Stomach (tissue), 9 donors: ENCODE measurements around the gene RLF. TPM values are rescaled to one million over a fixed set of nuclear protein-coding genes. Genes with fewer than 3 reads are reported as not detected.

Experiments
- DNase-seq, 2 donors: peaks; one replicate each; pipeline versions ENCODE4 v3.0.0 to v3.0.0-alpha.2; 2013 to 2019
- H3K27ac ChIP-seq, 5 donors: fragments of 200-600 bp in 4 of 5; sonication (generic) in 4 of 5; one replicate each; pipeline ENCODE4 v1.5.1; 2013 to 2019; ENCODE audit warnings: mild to moderate bottlenecking in 1 of 5, moderate library complexity in 1 of 5
- H3K27me3 ChIP-seq, 3 donors: fragments of 200-600 bp; sonication (generic); one replicate each; pipeline ENCODE4 v1.5.1; 2017 to 2019; ENCODE audit warnings: mixed run types in 1 of 3
- H3K36me3 ChIP-seq, 4 donors: fragments of 200-600 bp; sonication (generic); 1 replicate in 3 of 4; 2 replicates in 1 of 4; pipeline ENCODE4 v1.5.1; 2016 to 2019
- H3K4me1 ChIP-seq, 4 donors: fragments of 200-600 bp; sonication (generic); one replicate each; pipeline ENCODE4 v1.5.1; 2016 to 2019
- H3K4me3 ChIP-seq, 4 donors: fragments of 200-600 bp; sonication (generic) in 3 of 4; one replicate each; pipeline ENCODE4 v1.5.1; 2016 to 2019; ENCODE audit warnings: mild to moderate bottlenecking in 1 of 4
- H3K9me3 ChIP-seq, 4 donors: fragments of 200-600 bp; sonication (generic); one replicate each; pipeline ENCODE4 v1.5.1; 2016 to 2019
- EP300 ChIP-seq: sonication (generic); formaldehyde crosslinking; IDR thresholded peaks from one replicate; pipeline ENCODE4 v1.6.1; 2017; ENCODE audit warnings: antibody characterized with exemption
- POLR2A ChIP-seq, 4 donors: fragments of 450-650 bp; IDR thresholded peaks; one replicate each; pipeline ENCODE4 v1.6.1; 2016; ENCODE audit warnings: antibody characterized with exemption in 4 of 4, control low read depth in 2 of 4, mild to moderate bottlenecking in 1 of 4, moderate library complexity in 1 of 4
- POLR2AphosphoS5 ChIP-seq, 3 donors: sonication (generic); formaldehyde crosslinking; IDR thresholded peaks; one replicate each; pipeline ENCODE4 v1.6.1; 2016; ENCODE audit warnings: antibody characterized with exemption in 3 of 3
- WGBS, 5 donors: extraction: QIAGEN DNeasy Blood & Tissue Kit in 3 of 5; methylation state at CpG; one replicate each; pipeline versions ENCODE4 v1.1.5 to v1.1.7; 2013 to 2018; 5-methylcytosine and 5-hydroxymethylcytosine counted together
- intact Hi-C: fragments of 100-400 bp; cut with DNase I; formaldehyde crosslinking; loops from one replicate; pipeline ENCODE4 v1.15.1; 2023; ENCODE audit warnings: low total_unique reads
- polyA plus RNA-seq, 3 donors: library from polyadenylated mRNA; stranded (reverse); fragments of 200-250 nt; gene quantifications; one replicate each; pipeline ENCODE4 v1.2.3, GENCODE V29; 2013
- total RNA-seq, 5 donors: library from RNA; depleted of rRNA; stranded (reverse); fragments of >200 nt; gene quantifications; one replicate each; pipeline versions ENCODE4 v1.1.0 to v1.2.3, GENCODE V29; 2014 to 2016
- TF ChIP-seq, protein P1 (sequence below), 7 experiments: fragments of 450-650 bp in 4 of 7; fragments of 200-600 bp in 3 of 7; sonication (generic) in 3 of 7; IDR thresholded peaks; one replicate each; pipeline ENCODE4 v1.5.1; 2016 to 2019; ENCODE audit warnings: antibody characterized with exemption in 7 of 7, control low read depth in 2 of 7, mild to moderate bottlenecking in 1 of 7
- donor health status: healthy with polysubstance abuse.
- donor health status: Bipolar disorder and iron deficiency.
- donor health status: healthy.

RLF gene
- total and polyA plus RNA-seq, 8 donors, result 3.1 to 38.7 (median 14.6) TPM

DNA sequence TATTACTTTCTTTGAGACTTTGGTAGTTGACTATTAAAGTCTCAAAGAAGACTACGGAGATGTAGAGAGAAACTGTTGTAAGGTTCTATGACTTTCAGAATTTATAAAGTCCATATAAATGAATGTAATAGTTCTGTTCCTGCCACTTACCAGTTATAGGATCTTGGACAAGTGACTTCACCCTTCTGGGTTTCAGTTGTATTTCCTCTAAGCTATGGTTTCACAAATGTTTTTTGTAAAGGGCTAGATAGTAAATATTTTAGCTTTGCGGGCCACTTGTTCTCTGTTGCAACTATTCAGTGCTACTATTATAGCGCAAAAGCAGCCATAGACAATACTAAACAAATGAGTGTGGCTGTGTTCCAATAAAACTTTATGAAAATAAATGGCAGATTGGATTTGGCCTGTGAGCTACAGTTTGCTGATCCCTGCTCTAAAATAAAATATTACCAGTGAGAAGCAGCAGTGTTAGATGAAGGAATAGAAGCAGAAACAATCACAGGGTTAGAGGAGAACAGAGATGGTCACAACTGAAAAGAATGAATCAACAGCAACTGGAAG is 111.5 kb downstream of the RLF start:
- DNase-seq, result no peak
- H3K36me3 ChIP-seq, result peaks cover 31 to 97% (median 92%) of the 10 kb centered on the region in 4 donors
- intact Hi-C loops, result no loop called here
- 87 to 95% (median 93%) methylated on average over 3 of the region's 3 CpGs for WGBS, 5 donors
- H3K4me3 ChIP-seq, result no peak overlapping the region
- no peaks in the 10 kb centered on the region for H3K9me3 ChIP-seq
- H3K4me1 ChIP-seq, result peaks cover 0 to 21% (median 9%) of the 10 kb centered on the region in 4 donors
- no peaks in the 10 kb centered on the region for H3K27me3 ChIP-seq
- TF ChIP-seq POLR2AphosphoS5 (IDR thresholded peaks at IDR 0.05) (no peak), EP300 (no peak), POLR2A (IDR thresholded peaks at IDR 0.05) (no peak)
- no peak overlapping the region for H3K27ac ChIP-seq

DNA sequence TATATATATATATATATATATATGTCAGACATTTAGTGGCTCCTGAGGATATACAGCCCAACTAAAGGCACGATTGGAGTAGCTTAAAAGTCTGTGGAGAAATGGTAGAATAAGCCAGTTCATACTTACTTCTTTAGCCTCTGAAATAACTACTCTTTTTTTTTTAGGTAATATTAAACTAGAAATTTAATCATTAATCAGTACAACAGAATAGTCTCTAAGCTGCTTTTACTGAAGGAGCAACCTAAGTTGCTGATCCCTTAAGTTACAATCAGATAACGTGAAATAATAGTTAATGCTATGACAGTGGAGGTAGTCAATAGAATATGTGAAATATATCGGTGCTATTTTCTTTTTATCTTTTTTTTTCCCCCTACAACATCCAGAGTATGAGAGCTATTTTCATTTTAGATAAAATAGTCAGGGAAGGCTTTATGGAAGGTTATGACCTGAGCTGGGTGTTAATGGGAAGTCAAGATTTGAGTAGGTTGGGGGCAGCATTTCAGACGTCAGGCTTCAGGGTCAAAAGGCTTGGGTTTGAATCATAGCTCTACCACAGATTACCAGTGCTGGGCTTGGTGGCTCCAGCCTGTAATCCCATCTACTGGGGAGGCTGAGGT is 112.5 kb downstream of the RLF start:
- Histone ChIP-seq H3K9me3 (no peaks in the 10 kb centered on the region), H3K4me3 (no peak overlapping the region), H3K36me3 (peaks cover 28 to 92% (median 89%) of the 10 kb centered on the region in 4 donors), H3K27ac (no peak overlapping the region), H3K4me1 (peaks cover 0 to 12% (median under 1%) of the 10 kb centered on the region in 4 donors), H3K27me3 (no peaks in the 10 kb centered on the region)
- no peak for DNase-seq
- no peak for TF ChIP-seq EP300
- no peak for TF ChIP-seq POLR2AphosphoS5 (IDR thresholded peaks at IDR 0.05)
- TF ChIP-seq, protein P1, sequence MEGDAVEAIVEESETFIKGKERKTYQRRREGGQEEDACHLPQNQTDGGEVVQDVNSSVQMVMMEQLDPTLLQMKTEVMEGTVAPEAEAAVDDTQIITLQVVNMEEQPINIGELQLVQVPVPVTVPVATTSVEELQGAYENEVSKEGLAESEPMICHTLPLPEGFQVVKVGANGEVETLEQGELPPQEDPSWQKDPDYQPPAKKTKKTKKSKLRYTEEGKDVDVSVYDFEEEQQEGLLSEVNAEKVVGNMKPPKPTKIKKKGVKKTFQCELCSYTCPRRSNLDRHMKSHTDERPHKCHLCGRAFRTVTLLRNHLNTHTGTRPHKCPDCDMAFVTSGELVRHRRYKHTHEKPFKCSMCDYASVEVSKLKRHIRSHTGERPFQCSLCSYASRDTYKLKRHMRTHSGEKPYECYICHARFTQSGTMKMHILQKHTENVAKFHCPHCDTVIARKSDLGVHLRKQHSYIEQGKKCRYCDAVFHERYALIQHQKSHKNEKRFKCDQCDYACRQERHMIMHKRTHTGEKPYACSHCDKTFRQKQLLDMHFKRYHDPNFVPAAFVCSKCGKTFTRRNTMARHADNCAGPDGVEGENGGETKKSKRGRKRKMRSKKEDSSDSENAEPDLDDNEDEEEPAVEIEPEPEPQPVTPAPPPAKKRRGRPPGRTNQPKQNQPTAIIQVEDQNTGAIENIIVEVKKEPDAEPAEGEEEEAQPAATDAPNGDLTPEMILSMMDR (IDR thresholded peaks at IDR 0.05), result no peak
- no peak for TF ChIP-seq POLR2A (IDR thresholded peaks at IDR 0.05)
- intact Hi-C loops, result no loop called here
- 41 to 71% (median 51%) methylated on average over 4 of the region's 4 CpGs for WGBS, 5 donors

DNA sequence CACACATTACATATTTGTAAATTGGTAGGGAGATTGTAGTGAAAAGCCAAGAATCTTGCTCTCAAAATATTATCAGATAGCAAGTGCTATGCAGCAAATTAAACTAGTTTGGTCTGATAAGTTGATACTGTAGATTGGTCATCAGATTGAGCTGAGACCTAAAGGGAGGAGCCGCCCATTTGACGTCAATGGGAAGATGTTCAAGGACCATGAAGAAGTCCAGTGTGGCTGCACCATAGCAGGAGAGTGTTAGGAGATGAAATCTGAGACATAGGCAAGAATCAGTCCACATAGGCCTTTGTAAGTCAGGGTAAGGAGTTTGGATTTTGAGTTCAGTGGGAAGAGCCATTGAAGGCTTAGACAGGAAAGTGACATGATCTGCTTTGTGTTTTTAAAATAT is 113.1 kb downstream of the RLF start:
- Histone ChIP-seq H3K27me3 (no peaks in the 10 kb centered on the region), H3K9me3 (no peaks in the 10 kb centered on the region), H3K4me1 (peaks cover 0 to 9% (median 0%) of the 10 kb centered on the region in 4 donors), H3K36me3 (peaks cover 26 to 92% (median 88%) of the 10 kb centered on the region in 4 donors), H3K27ac (no peak overlapping the region), H3K4me3 (no peak overlapping the region)
- no peak for TF ChIP-seq POLR2AphosphoS5 (IDR thresholded peaks at IDR 0.05)
- TF ChIP-seq EP300, result no peak
- TF ChIP-seq, protein P1 (IDR thresholded peaks at IDR 0.05), result no peak
- no peak for TF ChIP-seq POLR2A (IDR thresholded peaks at IDR 0.05)
- no peak for DNase-seq
- intact Hi-C loops, result no loop called here
- WGBS, 5 donors, result 94 to 100% (median 95%) methylated on average over 2 of the region's 2 CpGs

DNA sequence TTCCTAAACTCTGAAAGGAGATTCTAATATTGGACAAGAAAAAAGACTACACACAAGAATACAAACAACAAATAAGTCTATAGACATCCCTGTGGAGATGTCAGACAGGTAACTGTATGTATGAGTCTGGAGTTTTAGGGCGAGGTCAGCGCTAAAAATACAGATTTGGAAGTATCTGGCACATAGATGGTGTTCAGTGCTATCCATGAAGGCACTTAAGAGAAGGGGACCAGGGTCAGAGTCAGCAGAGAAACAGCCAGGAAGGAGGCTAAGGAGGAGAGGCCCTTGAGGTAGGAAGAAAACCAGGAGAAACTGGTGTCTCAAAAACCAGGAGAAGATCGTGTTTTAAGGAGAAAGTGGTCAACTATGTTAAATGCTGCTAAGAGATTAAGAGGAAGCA is 114.9 kb downstream of the RLF start:
- intact Hi-C loops, result no loop called here
- WGBS, 5 donors, result 93 to 98% (median 97%) methylated on average over 3 of the region's 3 CpGs
- H3K27me3 ChIP-seq, result no peaks in the 10 kb centered on the region
- no peak for DNase-seq
- H3K4me3 ChIP-seq, result no peak overlapping the region
- H3K36me3 ChIP-seq, result peaks cover 8 to 92% (median 87%) of the 10 kb centered on the region in 4 donors
- TF ChIP-seq POLR2A (IDR thresholded peaks at IDR 0.05) (no peak), POLR2AphosphoS5 (IDR thresholded peaks at IDR 0.05) (no peak), EP300 (no peak)
- TF ChIP-seq, protein P1 (IDR thresholded peaks at IDR 0.05), result no peak
- no peak overlapping the region for H3K27ac ChIP-seq
- no peaks in the 10 kb centered on the region for H3K9me3 ChIP-seq
- H3K4me1 ChIP-seq, result no peaks in the 10 kb centered on the region

DNA sequence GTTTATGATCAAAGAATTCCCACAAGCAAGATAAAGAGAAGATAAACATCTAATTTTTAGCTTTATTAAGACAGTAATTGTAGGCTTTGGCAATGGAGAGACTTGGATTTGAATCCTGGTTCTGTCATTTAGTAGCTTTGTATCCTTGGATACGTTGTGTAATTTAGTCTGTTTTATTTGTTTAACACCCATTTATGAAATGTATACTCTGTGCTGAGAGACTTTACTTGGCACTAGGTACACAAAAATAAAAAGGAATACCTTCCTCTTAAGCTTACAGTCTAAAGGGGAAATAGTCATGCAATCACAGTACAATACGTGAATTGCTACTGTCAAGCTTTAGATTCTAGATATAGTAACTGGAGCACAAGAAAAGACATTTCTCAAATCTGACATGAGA is 120.7 kb downstream of the RLF start:
- Histone ChIP-seq H3K27ac (no peak overlapping the region), H3K9me3 (no peaks in the 10 kb centered on the region), H3K27me3 (no peaks in the 10 kb centered on the region), H3K36me3 (peaks cover 26 to 91% (median 84%) of the 10 kb centered on the region in 4 donors), H3K4me3 (no peak overlapping the region), H3K4me1 (peaks cover 0 to 6% (median 0%) of the 10 kb centered on the region in 4 donors)
- whole genome bisulfite sequencing, 5 donors, result 31 to 62% (median 40%) methylated on average over 2 of the region's 2 CpGs
- no peak for DNase-seq
- TF ChIP-seq POLR2AphosphoS5 (IDR thresholded peaks at IDR 0.05) (no peak), POLR2A (IDR thresholded peaks at IDR 0.05) (no peak), EP300 (no peak)
- TF ChIP-seq, protein P1 (IDR thresholded peaks at IDR 0.05), result no peak
- intact Hi-C loops, result no loop called here
